ENCODE results near the gene PRKCSH.
A peak's percentile ranks its signal among the peaks of the same experiment; 100 is the strongest.
"Not testable (repeated sequence)": the region's sequence is repeated elsewhere in the genome, so short reads cannot be mapped to it uniquely, and the experiment has no call there.

The PRKCSH gene

GRCh38 chr19:11464333-11465265 is 29.2 kb downstream of the PRKCSH start:
- no peak overlapping the region for H3K27ac ChIP-seq (ENCODE audit: low read depth, low read length)
- H3K4me3 ChIP-seq (ENCODE audit: low read depth, low read length) = no peak overlapping the region
- H3K27me3 ChIP-seq (ENCODE audit: control insufficient read depth, insufficient read depth, low read length) = no peaks in the 10 kb centered on the region
- H3K9me3 ChIP-seq (ENCODE audit: control insufficient read depth, insufficient read depth, low read length) = no peaks in the 10 kb centered on the region
- H3K4me1 ChIP-seq (ENCODE audit: control insufficient read depth, insufficient read depth, low read length) = 0 out of 2 replicates have a peak, but pooled peaks cover 2% of the 10 kb centered on the region
- H3K9ac ChIP-seq (ENCODE audit: low read depth, low read length) = no peak overlapping the region
- no peaks in the 10 kb centered on the region for H3K36me3 ChIP-seq (ENCODE audit: control insufficient read depth, insufficient read depth, low read length)

GRCh38 chr19:11465600-11465999 is 30.2 kb downstream of the PRKCSH start:
- H3K4me3 ChIP-seq (ENCODE audit: low read depth, low read length) = no peak overlapping the region
- H3K36me3 ChIP-seq (ENCODE audit: control insufficient read depth, insufficient read depth, low read length) = no peaks in the 10 kb centered on the region
- H3K27ac ChIP-seq (ENCODE audit: low read depth, low read length) = no peak overlapping the region
- 0 out of 2 replicates have a peak, but pooled peaks cover 2% of the 10 kb centered on the region for H3K4me1 ChIP-seq (ENCODE audit: control insufficient read depth, insufficient read depth, low read length)
- no peaks in the 10 kb centered on the region for H3K27me3 ChIP-seq (ENCODE audit: control insufficient read depth, insufficient read depth, low read length)
- H3K9me3 ChIP-seq (ENCODE audit: control insufficient read depth, insufficient read depth, low read length) = no peaks in the 10 kb centered on the region
- no peak overlapping the region for H3K9ac ChIP-seq (ENCODE audit: low read depth, low read length)

GRCh38 chr19:11468266-11468845 is 32.9 kb downstream of the PRKCSH start:
- H3K27ac ChIP-seq (ENCODE audit: low read depth, low read length); H3K9me3 ChIP-seq (ENCODE audit: control insufficient read depth, insufficient read depth, low read length); H3K9ac ChIP-seq (ENCODE audit: low read depth, low read length); H3K36me3 ChIP-seq (ENCODE audit: control insufficient read depth, insufficient read depth, low read length); H3K4me1 ChIP-seq (ENCODE audit: control insufficient read depth, insufficient read depth, low read length); H3K27me3 ChIP-seq (ENCODE audit: control insufficient read depth, insufficient read depth, low read length); H3K4me3 ChIP-seq (ENCODE audit: low read depth, low read length): not testable (repeated sequence)

GRCh38 chr19:11473725-11474124 is 38.3 kb downstream of the PRKCSH start:
- Histone ChIP-seq H3K4me3 (ENCODE audit: low read depth, low read length) (no peak overlapping the region), H3K9me3 (ENCODE audit: control insufficient read depth, insufficient read depth, low read length) (no peaks in the 10 kb centered on the region), H3K36me3 (ENCODE audit: control insufficient read depth, insufficient read depth, low read length) (no peaks in the 10 kb centered on the region), H3K9ac (ENCODE audit: low read depth, low read length) (no peak overlapping the region), H3K27me3 (ENCODE audit: control insufficient read depth, insufficient read depth, low read length) (0 out of 2 replicates have a peak, but pooled peaks cover 1% of the 10 kb centered on the region), H3K27ac (ENCODE audit: low read depth, low read length) (no peak overlapping the region), H3K4me1 (ENCODE audit: control insufficient read depth, insufficient read depth, low read length) (no peaks in the 10 kb centered on the region)

- H3K4me3 ChIP-seq (ENCODE audit: low read depth, low read length); H3K27ac ChIP-seq (ENCODE audit: low read depth, low read length); H3K9me3 ChIP-seq (ENCODE audit: control insufficient read depth, insufficient read depth, low read length); H3K9ac ChIP-seq (ENCODE audit: low read depth, low read length); H3K36me3 ChIP-seq (ENCODE audit: control insufficient read depth, insufficient read depth, low read length); H3K4me1 ChIP-seq (ENCODE audit: control insufficient read depth, insufficient read depth, low read length): not testable (repeated sequence)
- peaks cover 12% of the 10 kb centered on the region for H3K27me3 ChIP-seq (ENCODE audit: control insufficient read depth, insufficient read depth, low read length)
These were observed 39.9 kb downstream of the PRKCSH start for GRCh38 chr19:11475343-11475742.

GRCh38 chr19:11475861-11476260 is 40.4 kb downstream of the PRKCSH start:
- no peak overlapping the region for H3K4me3 ChIP-seq (ENCODE audit: low read depth, low read length)
- H3K27me3 ChIP-seq (ENCODE audit: control insufficient read depth, insufficient read depth, low read length) = peaks cover 17% of the 10 kb centered on the region
- no peak overlapping the region for H3K9ac ChIP-seq (ENCODE audit: low read depth, low read length)
- H3K36me3 ChIP-seq (ENCODE audit: control insufficient read depth, insufficient read depth, low read length) = no peaks in the 10 kb centered on the region
- H3K27ac ChIP-seq (ENCODE audit: low read depth, low read length) = no peak overlapping the region
- H3K4me1 ChIP-seq (ENCODE audit: control insufficient read depth, insufficient read depth, low read length) = no peaks in the 10 kb centered on the region
- H3K9me3 ChIP-seq (ENCODE audit: control insufficient read depth, insufficient read depth, low read length) = no peaks in the 10 kb centered on the region

GRCh38 chr19:11478167-11479089 is 43.0 kb downstream of the PRKCSH start:
- no peaks in the 10 kb centered on the region for H3K9me3 ChIP-seq (ENCODE audit: control insufficient read depth, insufficient read depth, low read length)
- no peak overlapping the region for H3K27ac ChIP-seq (ENCODE audit: low read depth, low read length)
- H3K27me3 ChIP-seq (ENCODE audit: control insufficient read depth, insufficient read depth, low read length) = peaks cover 28% of the 10 kb centered on the region
- H3K4me1 ChIP-seq (ENCODE audit: control insufficient read depth, insufficient read depth, low read length) = peaks cover 4% of the 10 kb centered on the region; the same call in 1 of the 2 replicates
- H3K36me3 ChIP-seq (ENCODE audit: control insufficient read depth, insufficient read depth, low read length) = no peaks in the 10 kb centered on the region
- no peak overlapping the region for H3K4me3 ChIP-seq (ENCODE audit: low read depth, low read length)
- H3K9ac ChIP-seq (ENCODE audit: low read depth, low read length) = no peak overlapping the region

- Histone ChIP-seq H3K27me3 (ENCODE audit: control insufficient read depth, insufficient read depth, low read length) (peaks cover 28% of the 10 kb centered on the region), H3K27ac (ENCODE audit: low read depth, low read length) (no peak overlapping the region), H3K4me1 (ENCODE audit: control insufficient read depth, insufficient read depth, low read length) (peaks cover 4% of the 10 kb centered on the region; the same call in 1 of the 2 replicates), H3K36me3 (ENCODE audit: control insufficient read depth, insufficient read depth, low read length) (no peaks in the 10 kb centered on the region), H3K9ac (ENCODE audit: low read depth, low read length) (no peak overlapping the region), H3K4me3 (ENCODE audit: low read depth, low read length) (peak overlapping the region; percentile 50; the same call in 1 of the 2 replicates), H3K9me3 (ENCODE audit: control insufficient read depth, insufficient read depth, low read length) (no peaks in the 10 kb centered on the region)
These were observed 43.9 kb downstream of the PRKCSH start for GRCh38 chr19:11479090-11479897.

- Histone ChIP-seq H3K9me3 (ENCODE audit: control insufficient read depth, insufficient read depth, low read length) (no peaks in the 10 kb centered on the region), H3K27ac (ENCODE audit: low read depth, low read length) (no peak overlapping the region), H3K27me3 (ENCODE audit: control insufficient read depth, insufficient read depth, low read length) (peaks cover 28% of the 10 kb centered on the region), H3K4me1 (ENCODE audit: control insufficient read depth, insufficient read depth, low read length) (peaks cover 4% of the 10 kb centered on the region; the same call in 1 of the 2 replicates), H3K4me3 (ENCODE audit: low read depth, low read length) (peak overlapping the region; percentile 30; the same call in 1 of the 2 replicates), H3K9ac (ENCODE audit: low read depth, low read length) (no peak overlapping the region), H3K36me3 (ENCODE audit: control insufficient read depth, insufficient read depth, low read length) (no peaks in the 10 kb centered on the region)
These were observed 44.7 kb downstream of the PRKCSH start for GRCh38 chr19:11479898-11480714.
